A549 (cell line): ENCODE results near the gene SAMD3. TPM values are rescaled to one million over a fixed set of nuclear protein-coding genes. Genes with fewer than 3 reads are reported as not detected.

ENCODE experiments used
- ATAC-seq, 2 experiments: fragments of 200-7000 bp in 1 of 2; fragments of >200 bp in 1 of 2; cut with Nextera tagmentation in 1 of 2; cut with Tn5 transposase in 1 of 2; 3 replicates each; pipeline versions ENCODE4 v1.8.0 to v1.9.1; 2018 to 2020; ENCODE audit warnings: mild to moderate bottlenecking in 1 of 2, moderate library complexity in 1 of 2
- CTCF ChIA-PET: fragments of 300-600 bp; sonication (Branson Sonifier 250); formaldehyde crosslinking; extraction: SDS; loops from one replicate; lab custom pipeline; 2021; ENCODE audit warnings: antibody characterized with exemption, inconsistent platforms; lab: Yijun Ruan, JAX
- POLR2A ChIA-PET: fragments of 350-600 bp; formaldehyde crosslinking; extraction: SDS; loops from one replicate; lab custom pipeline; 2021; ENCODE audit warnings: antibody characterized with exemption, inconsistent platforms; lab: Yijun Ruan, JAX
- DNase-seq, 2 experiments: peaks; one replicate each; pipeline versions ENCODE4 v3.0.0 to v3.0.0-alpha.2; 2011 to 2016; ENCODE audit warnings: low read depth in 1 of 2, low spot score in 1 of 2
- FAIRE-seq: peaks from 2 replicates; lab custom pipeline; 2011; peaks lifted over from hg19 to GRCh38; lab: Jason Lieb, UNC
- H3K27ac ChIP-seq, 2 experiments: fragments of >200 bp; sonication (Bioruptor Twin); formaldehyde crosslinking; 3 replicates each; pipeline ENCODE4 v1.5.1; 2016 to 2017
- H3K4me1 ChIP-seq: fragments of >200 bp; sonication (Bioruptor Twin); formaldehyde crosslinking; 3 replicates; pipeline ENCODE4 v1.6.1; 2016
- H3K4me2 ChIP-seq: fragments of >200 bp; sonication (Bioruptor Twin); formaldehyde crosslinking; 3 replicates; pipeline ENCODE4 v1.6.1; 2016
- H3K4me3 ChIP-seq: fragments of >200 bp; sonication (Bioruptor Twin); formaldehyde crosslinking; 3 replicates; pipeline ENCODE4 v1.5.1; 2016
- H3K9me3 ChIP-seq: fragments of >200 bp; sonication (Bioruptor Twin); formaldehyde crosslinking; 3 replicates; pipeline ENCODE4 v1.6.1; 2016
- CBX2 ChIP-seq: fragments of 200-600 bp; sonication (generic); IDR thresholded peaks from 2 replicates; pipeline ENCODE4 v1.6.1; 2016; ENCODE audit warnings: low read depth, mild to moderate bottlenecking, borderline replicate concordance
- CBX8 ChIP-seq: fragments of 200-600 bp; sonication (generic); IDR thresholded peaks from 2 replicates; pipeline ENCODE4 v1.6.1; 2016
- CEBPB ChIP-seq, 2 experiments: fragments of >200 bp in 1 of 2; sonication (Bioruptor Twin) in 1 of 2; formaldehyde crosslinking in 1 of 2; IDR thresholded peaks; 2 replicates each; pipeline ENCODE4 v1.6.1; 2012 to 2016
- CHD4 ChIP-seq: fragments of 200-600 bp; sonication (generic); IDR thresholded peaks from 2 replicates; pipeline ENCODE4 v1.6.1; 2016; ENCODE audit warnings: antibody characterized with exemption, mild to moderate bottlenecking, borderline replicate concordance
- EHF ChIP-seq: fragments of 250-450 bp; sonication (Bioruptor Pico); IDR thresholded peaks from 2 replicates; pipeline ENCODE4 v1.5.0; 2020; ENCODE audit warnings: mild to moderate bottlenecking
- EP300 ChIP-seq, 2 experiments: fragments of >200 bp; sonication (Bioruptor Twin); formaldehyde crosslinking; IDR thresholded peaks; 2 replicates in 1 of 2; 3 replicates in 1 of 2; pipeline ENCODE4 v1.6.1; 2016 to 2017
- FOSB ChIP-seq: fragments of 250-450 bp; sonication (Bioruptor Pico); IDR thresholded peaks from 2 replicates; pipeline ENCODE4 v1.5.0; 2020; ENCODE audit warnings: mild to moderate bottlenecking, moderate library complexity
- FOSL2 ChIP-seq, 2 experiments: fragments of 450-650 bp in 1 of 2; fragments of >200 bp in 1 of 2; sonication (Bioruptor Twin) in 1 of 2; formaldehyde crosslinking; IDR thresholded peaks; 2 replicates each; pipeline versions ENCODE4 v1.5.0 to v1.6.1; 2016 to 2020; ENCODE audit warnings: mild to moderate bottlenecking in 1 of 2, moderate library complexity in 1 of 2
- GATA3 ChIP-seq: IDR thresholded peaks from 2 replicates; pipeline ENCODE4 v1.6.1; 2012; ENCODE audit warnings: borderline replicate concordance
- HOXA7 ChIP-seq: fragments of 250-450 bp; sonication (Bioruptor Pico); IDR thresholded peaks from 2 replicates; pipeline ENCODE4 v1.5.0; 2020; ENCODE audit warnings: mild to moderate bottlenecking, moderate library complexity
- HOXB13 ChIP-seq: fragments of 250-450 bp; sonication (Bioruptor Pico); IDR thresholded peaks from 2 replicates; pipeline ENCODE4 v1.5.0; 2020; ENCODE audit warnings: low read depth, mild to moderate bottlenecking, moderate library complexity
- JUN ChIP-seq, 2 experiments: fragments of >200 bp; sonication (Bioruptor Twin); formaldehyde crosslinking; IDR thresholded peaks; 2 replicates in 1 of 2; 3 replicates in 1 of 2; pipeline ENCODE4 v1.6.1; 2016 to 2017
- KDM5A ChIP-seq: fragments of 200-600 bp; sonication (generic); IDR thresholded peaks from 2 replicates; pipeline ENCODE4 v1.6.1; 2016; ENCODE audit warnings: antibody characterized with exemption, mild to moderate bottlenecking
- NPAS2 ChIP-seq: fragments of 250-450 bp; sonication (Bioruptor Pico); IDR thresholded peaks from 2 replicates; pipeline ENCODE4 v1.8.0; 2022; ENCODE audit warnings: mild to moderate bottlenecking, moderate library complexity, borderline replicate concordance
- NR3C1 ChIP-seq: fragments of >200 bp; sonication (Bioruptor Twin); formaldehyde crosslinking; IDR thresholded peaks from 3 replicates; pipeline ENCODE4 v1.6.1; 2017
- POLR2A ChIP-seq: IDR thresholded peaks from 2 replicates; pipeline ENCODE4 v1.6.1; 2012; ENCODE audit warnings: mild to moderate bottlenecking, low read length
- RARB ChIP-seq: fragments of 250-450 bp; sonication (Bioruptor Pico); IDR thresholded peaks from 2 replicates; pipeline ENCODE4 v1.8.0; 2021; ENCODE audit warnings: mild to moderate bottlenecking, moderate library complexity
- RCOR1 ChIP-seq: fragments of 150-350 bp; IDR thresholded peaks from 2 replicates; pipeline ENCODE4 v1.6.1; 2014; ENCODE audit warnings: antibody characterized with exemption, low read length, low read depth
- RNF2 ChIP-seq: fragments of 200-600 bp; sonication (generic); IDR thresholded peaks from 2 replicates; pipeline ENCODE4 v1.6.1; 2016; ENCODE audit warnings: low read depth, mild to moderate bottlenecking, antibody characterized with exemption, moderate library complexity, borderline replicate concordance
- SREBF2 ChIP-seq: fragments of 450-650 bp; IDR thresholded peaks from 2 replicates; pipeline ENCODE4 v1.6.1; 2014; ENCODE audit warnings: mild to moderate bottlenecking, moderate library complexity
- TFCP2L1 ChIP-seq: fragments of 250-450 bp; sonication (Bioruptor Pico); IDR thresholded peaks from 2 replicates; pipeline ENCODE4 v1.5.0; 2021; ENCODE audit warnings: mild to moderate bottlenecking
- TP53 ChIP-seq: fragments of 250-450 bp; sonication (Bioruptor Pico); IDR thresholded peaks from 2 replicates; pipeline ENCODE4 v1.5.0; 2021; ENCODE audit warnings: mild to moderate bottlenecking, moderate library complexity
- WGBS: methylation state at CpG from one replicate; pipeline ENCODE4 v1.1.6; 2017; ENCODE audit errors: missing lambda C conversion rate; 5-methylcytosine and 5-hydroxymethylcytosine counted together
- polyA plus RNA-seq, 4 experiments: library from polyadenylated mRNA; depleted of rRNA in 3 of 4; stranded (reverse); fragments of >200 nt; fragmentation: RNase III in 1 of 4; extraction: RNeasy Plus Mini Kit Qiagen cat#74134 plus additional on column Dnase treatment in 1 of 4; gene quantifications; 2 replicates in 3 of 4; 3 replicates in 1 of 4; pipeline ENCODE4 v1.2.3, GENCODE V29; 2011 to 2017
- TF ChIP-seq, protein P1 (sequence below): IDR thresholded peaks from 2 replicates; pipeline ENCODE4 v1.6.1; 2012
- TF ChIP-seq, protein P2 (sequence below): fragments of >200 bp; sonication (Bioruptor Twin); formaldehyde crosslinking; IDR thresholded peaks from 3 replicates; pipeline ENCODE4 v1.5.1; 2016
- TF ChIP-seq, protein P3 (sequence below): IDR thresholded peaks from 2 replicates; pipeline ENCODE4 v1.6.1; 2012
- TF ChIP-seq, protein P4 (sequence below): fragments of >200 bp; sonication (Bioruptor Twin); formaldehyde crosslinking; IDR thresholded peaks from 3 replicates; pipeline ENCODE4 v1.6.1; 2016
- TF ChIP-seq, protein P5 (sequence below): fragments of 200-600 bp; sonication (generic); IDR thresholded peaks from 2 replicates; pipeline ENCODE4 v1.6.1; 2016; ENCODE audit warnings: antibody characterized with exemption, mild to moderate bottlenecking, moderate library complexity
- TF ChIP-seq, protein P6 (sequence below): fragments of >200 bp; sonication (Bioruptor Twin); formaldehyde crosslinking; IDR thresholded peaks from 2 replicates; pipeline ENCODE4 v1.6.1; 2016

SAMD3 gene
- polyA plus RNA-seq, 2 of the 4 experiments (the other 2 are of a cell fraction) = not detected

DNA sequence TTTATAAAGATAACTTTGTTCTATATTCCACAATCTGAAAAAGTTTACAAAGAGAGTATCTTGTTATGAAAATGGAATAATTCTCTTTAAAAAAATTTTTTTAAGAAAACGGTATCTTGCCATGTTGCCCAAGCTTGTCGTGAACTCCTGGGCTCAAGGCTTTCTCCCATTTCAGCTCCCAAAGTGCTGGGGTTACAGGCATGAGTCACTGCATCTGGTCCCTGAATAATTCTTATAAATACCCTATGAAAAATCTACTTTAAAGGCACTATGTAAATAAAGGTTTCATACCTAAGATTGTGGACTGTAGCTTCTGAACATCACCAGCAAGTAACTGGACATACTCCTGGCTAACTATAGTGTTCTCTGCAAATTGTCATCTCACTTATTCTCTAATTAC lies 60.3 kb downstream of the SAMD3 start:
- no peak for DNase-seq
- no peaks in the 10 kb centered on the region for H3K9me3 ChIP-seq
- H3K27ac ChIP-seq = no peak overlapping the region
- FAIRE-seq = no peak
- CTCF ChIA-PET = no interaction called here
- WGBS = 45% methylated on average over 2 of the region's 2 CpGs
- TF ChIP-seq FOSB = no peak
- no peak for TF ChIP-seq HOXA7
- TF ChIP-seq, protein P1, sequence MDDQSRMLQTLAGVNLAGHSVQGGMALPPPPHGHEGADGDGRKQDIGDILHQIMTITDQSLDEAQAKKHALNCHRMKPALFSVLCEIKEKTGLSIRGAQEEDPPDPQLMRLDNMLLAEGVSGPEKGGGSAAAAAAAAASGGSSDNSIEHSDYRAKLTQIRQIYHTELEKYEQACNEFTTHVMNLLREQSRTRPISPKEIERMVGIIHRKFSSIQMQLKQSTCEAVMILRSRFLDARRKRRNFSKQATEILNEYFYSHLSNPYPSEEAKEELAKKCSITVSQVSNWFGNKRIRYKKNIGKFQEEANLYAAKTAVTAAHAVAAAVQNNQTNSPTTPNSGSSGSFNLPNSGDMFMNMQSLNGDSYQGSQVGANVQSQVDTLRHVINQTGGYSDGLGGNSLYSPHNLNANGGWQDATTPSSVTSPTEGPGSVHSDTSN = no peak
- no peak for TF ChIP-seq RCOR1
- no peak for TF ChIP-seq SREBF2
- TF ChIP-seq RNF2 = no peak
- TF ChIP-seq, protein P2, sequence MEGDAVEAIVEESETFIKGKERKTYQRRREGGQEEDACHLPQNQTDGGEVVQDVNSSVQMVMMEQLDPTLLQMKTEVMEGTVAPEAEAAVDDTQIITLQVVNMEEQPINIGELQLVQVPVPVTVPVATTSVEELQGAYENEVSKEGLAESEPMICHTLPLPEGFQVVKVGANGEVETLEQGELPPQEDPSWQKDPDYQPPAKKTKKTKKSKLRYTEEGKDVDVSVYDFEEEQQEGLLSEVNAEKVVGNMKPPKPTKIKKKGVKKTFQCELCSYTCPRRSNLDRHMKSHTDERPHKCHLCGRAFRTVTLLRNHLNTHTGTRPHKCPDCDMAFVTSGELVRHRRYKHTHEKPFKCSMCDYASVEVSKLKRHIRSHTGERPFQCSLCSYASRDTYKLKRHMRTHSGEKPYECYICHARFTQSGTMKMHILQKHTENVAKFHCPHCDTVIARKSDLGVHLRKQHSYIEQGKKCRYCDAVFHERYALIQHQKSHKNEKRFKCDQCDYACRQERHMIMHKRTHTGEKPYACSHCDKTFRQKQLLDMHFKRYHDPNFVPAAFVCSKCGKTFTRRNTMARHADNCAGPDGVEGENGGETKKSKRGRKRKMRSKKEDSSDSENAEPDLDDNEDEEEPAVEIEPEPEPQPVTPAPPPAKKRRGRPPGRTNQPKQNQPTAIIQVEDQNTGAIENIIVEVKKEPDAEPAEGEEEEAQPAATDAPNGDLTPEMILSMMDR = no peak
- TF ChIP-seq NR3C1 = no peak
- no peak for TF ChIP-seq EHF (CRISPR knock-in tag)
- TF ChIP-seq JUN (IDR thresholded peaks at IDR 0.05) = no peak
- TF ChIP-seq TP53 (CRISPR knock-in tag) = no peak
- TF ChIP-seq CBX8 = no peak
- no peak for TF ChIP-seq EP300 (IDR thresholded peaks at IDR 0.05)
- TF ChIP-seq TFCP2L1 (CRISPR knock-in tag) = no peak
- no peak for TF ChIP-seq GATA3
- no peak for TF ChIP-seq CBX2
- TF ChIP-seq KDM5A = no peak
- TF ChIP-seq, protein P3, sequence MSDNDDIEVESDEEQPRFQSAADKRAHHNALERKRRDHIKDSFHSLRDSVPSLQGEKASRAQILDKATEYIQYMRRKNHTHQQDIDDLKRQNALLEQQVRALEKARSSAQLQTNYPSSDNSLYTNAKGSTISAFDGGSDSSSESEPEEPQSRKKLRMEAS = no peak
- TF ChIP-seq, protein P4, sequence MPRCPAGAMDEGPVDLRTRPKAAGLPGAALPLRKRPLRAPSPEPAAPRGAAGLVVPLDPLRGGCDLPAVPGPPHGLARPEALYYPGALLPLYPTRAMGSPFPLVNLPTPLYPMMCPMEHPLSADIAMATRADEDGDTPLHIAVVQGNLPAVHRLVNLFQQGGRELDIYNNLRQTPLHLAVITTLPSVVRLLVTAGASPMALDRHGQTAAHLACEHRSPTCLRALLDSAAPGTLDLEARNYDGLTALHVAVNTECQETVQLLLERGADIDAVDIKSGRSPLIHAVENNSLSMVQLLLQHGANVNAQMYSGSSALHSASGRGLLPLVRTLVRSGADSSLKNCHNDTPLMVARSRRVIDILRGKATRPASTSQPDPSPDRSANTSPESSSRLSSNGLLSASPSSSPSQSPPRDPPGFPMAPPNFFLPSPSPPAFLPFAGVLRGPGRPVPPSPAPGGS = no peak
- TF ChIP-seq CEBPB (IDR thresholded peaks at IDR 0.05) = no peak
- H3K4me3 ChIP-seq = no peak overlapping the region
- ATAC-seq = no peak
- POLR2A ChIA-PET = no interaction called here
- no peak overlapping the region for H3K4me2 ChIP-seq
- no peaks in the 10 kb centered on the region for H3K4me1 ChIP-seq

DNA sequence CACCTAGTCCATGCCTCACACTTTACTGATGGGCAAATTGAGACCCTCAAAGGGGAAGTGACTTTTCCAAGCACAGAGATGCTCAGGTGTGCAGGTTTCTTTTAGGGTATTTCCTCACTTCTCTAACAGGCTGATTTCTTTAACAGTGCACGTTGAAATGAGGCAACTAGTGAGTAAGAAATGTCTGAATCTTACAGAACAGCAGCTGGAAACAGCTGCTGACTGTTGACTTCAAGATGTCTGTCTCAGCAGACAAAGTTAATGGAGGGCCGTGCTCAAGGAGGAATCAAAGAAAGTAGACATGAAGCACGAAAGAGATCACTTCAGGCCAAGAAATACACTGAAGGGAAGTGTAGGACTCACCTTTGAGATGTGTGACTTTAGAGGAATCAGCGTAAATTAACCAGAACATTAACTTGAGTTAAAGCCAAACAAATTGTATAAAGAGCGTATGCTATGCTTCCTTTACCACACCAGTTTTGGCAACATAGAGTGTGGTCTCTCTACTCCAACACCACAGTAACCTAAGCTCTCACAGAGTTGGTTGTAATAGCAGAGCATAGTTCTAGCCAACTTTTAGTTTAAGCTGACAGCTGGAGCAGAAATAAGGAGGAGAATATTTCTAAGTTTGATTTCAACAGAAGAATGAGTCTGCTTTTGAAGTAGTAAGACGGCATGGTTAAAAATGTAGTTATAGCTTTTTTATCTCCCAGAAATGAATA lies 60.9 kb downstream of the SAMD3 start:
- Histone ChIP-seq H3K27ac (no peak overlapping the region), H3K4me3 (no peak overlapping the region), H3K4me1 (no peaks in the 10 kb centered on the region), H3K4me2 (no peak overlapping the region), H3K9me3 (no peaks in the 10 kb centered on the region)
- no peak for ATAC-seq
- FAIRE-seq = no peak
- TF ChIP-seq NPAS2 (CRISPR knock-in tag) = no peak
- TF ChIP-seq CBX8 = no peak
- ChIA-PET CTCF (no interaction called here), POLR2A (no interaction called here)
- 40% methylated on average over 6 of the region's 6 CpGs for WGBS
- DNase-seq = no peak

DNA sequence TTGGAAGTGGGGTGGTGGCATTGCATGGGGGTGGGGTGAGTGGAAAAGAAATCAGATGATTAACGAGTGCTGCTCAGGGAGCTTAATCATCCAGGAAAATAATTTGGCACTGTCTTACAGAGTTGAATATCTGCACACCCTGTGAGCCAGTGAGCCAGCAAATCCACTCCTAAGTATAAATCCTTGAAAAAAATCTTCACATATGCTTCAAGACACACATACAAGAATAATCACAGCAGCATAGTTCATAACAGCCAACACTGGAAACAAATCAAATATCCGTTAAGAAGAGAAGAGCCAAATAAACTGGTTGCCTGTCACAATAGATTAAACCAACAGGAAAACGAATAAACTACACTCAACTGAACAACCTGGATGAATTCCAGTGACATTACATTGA lies 62.8 kb downstream of the SAMD3 start:
- WGBS = 28% methylated on average over 3 of the region's 3 CpGs
- ChIA-PET POLR2A (no interaction called here), CTCF (no interaction called here)
- ATAC-seq (no peak), FAIRE-seq (no peak), DNase-seq (no peak)
- Histone ChIP-seq H3K9me3 (no peaks in the 10 kb centered on the region), H3K4me1 (no peaks in the 10 kb centered on the region), H3K4me2 (no peak overlapping the region), H3K27ac (no peak overlapping the region), H3K4me3 (no peak overlapping the region)
- TF ChIP-seq FOSL2 (IDR thresholded peaks at IDR 0.05) (no peak), FOSL2 (CRISPR knock-in tag; IDR thresholded peaks at IDR 0.05) (no peak), POLR2A (no peak), EP300 (IDR thresholded peaks at IDR 0.05) (no peak), KDM5A (no peak), HOXB13 (CRISPR knock-in tag) (no peak), CHD4 (no peak), HOXA7 (no peak), RARB (CRISPR knock-in tag) (no peak)
- TF ChIP-seq, protein P5, sequence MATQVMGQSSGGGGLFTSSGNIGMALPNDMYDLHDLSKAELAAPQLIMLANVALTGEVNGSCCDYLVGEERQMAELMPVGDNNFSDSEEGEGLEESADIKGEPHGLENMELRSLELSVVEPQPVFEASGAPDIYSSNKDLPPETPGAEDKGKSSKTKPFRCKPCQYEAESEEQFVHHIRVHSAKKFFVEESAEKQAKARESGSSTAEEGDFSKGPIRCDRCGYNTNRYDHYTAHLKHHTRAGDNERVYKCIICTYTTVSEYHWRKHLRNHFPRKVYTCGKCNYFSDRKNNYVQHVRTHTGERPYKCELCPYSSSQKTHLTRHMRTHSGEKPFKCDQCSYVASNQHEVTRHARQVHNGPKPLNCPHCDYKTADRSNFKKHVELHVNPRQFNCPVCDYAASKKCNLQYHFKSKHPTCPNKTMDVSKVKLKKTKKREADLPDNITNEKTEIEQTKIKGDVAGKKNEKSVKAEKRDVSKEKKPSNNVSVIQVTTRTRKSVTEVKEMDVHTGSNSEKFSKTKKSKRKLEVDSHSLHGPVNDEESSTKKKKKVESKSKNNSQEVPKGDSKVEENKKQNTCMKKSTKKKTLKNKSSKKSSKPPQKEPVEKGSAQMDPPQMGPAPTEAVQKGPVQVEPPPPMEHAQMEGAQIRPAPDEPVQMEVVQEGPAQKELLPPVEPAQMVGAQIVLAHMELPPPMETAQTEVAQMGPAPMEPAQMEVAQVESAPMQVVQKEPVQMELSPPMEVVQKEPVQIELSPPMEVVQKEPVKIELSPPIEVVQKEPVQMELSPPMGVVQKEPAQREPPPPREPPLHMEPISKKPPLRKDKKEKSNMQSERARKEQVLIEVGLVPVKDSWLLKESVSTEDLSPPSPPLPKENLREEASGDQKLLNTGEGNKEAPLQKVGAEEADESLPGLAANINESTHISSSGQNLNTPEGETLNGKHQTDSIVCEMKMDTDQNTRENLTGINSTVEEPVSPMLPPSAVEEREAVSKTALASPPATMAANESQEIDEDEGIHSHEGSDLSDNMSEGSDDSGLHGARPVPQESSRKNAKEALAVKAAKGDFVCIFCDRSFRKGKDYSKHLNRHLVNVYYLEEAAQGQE = no peak
- TF ChIP-seq, protein P6, sequence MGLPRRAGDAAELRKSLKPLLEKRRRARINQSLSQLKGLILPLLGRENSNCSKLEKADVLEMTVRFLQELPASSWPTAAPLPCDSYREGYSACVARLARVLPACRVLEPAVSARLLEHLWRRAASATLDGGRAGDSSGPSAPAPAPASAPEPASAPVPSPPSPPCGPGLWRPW = no peak
- TF ChIP-seq, protein P3 = no peak
